ENCODE measurements around the gene ULBP3.

DNA sequence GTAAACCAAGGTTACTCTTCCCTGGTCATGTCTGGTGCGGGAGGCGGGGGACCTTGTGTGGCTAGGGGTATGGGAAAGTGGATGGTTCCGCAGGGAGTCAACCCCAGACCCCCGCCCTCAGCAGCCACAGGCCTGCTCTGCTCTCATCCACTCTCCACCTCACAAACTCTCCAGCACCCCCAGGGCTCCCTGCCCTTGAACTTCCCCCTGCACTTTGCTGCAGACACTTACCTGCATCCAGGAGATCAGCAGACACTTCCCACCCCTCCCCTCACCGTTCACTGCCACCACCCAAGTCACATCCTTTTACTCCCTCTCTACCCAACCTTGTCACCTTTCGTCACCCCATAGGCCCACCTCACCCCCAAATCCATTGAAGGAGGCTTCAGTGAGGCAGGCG lies 39.6 kb downstream of the ULBP3 start:
- TF ChIP-seq CTCF (IDR thresholded peaks at IDR 0.05 in 2 of 3, conservative IDR thresholded peaks at IDR 0.05 in 1 of 3; ENCODE audit: borderline replicate concordance in 1 of 3, insufficient read depth in 1 of 3, low read depth in 2 of 3, low read length in 2 of 3): no peak
- TF ChIP-seq POLR2A (IDR thresholded peaks at IDR 0.05; ENCODE audit: borderline replicate concordance, extremely low read depth, insufficient read depth, insufficient read length): no peak
- no peak for TF ChIP-seq ZNF274 (IDR thresholded peaks at IDR 0.05; ENCODE audit: low read depth, low read length)
- TF ChIP-seq EZH2 (IDR thresholded peaks at IDR 0.05): no peak
- TF ChIP-seq POLR2AphosphoS5 (IDR thresholded peaks at IDR 0.05; ENCODE audit: low read depth, low read length): no peak
- no peak for TF ChIP-seq SP1 (IDR thresholded peaks at IDR 0.05; ENCODE audit: low read depth)
- no peak for TF ChIP-seq ATF3 (IDR thresholded peaks at IDR 0.05)

All from HCT116 (cell line).